ENCODE measurements around the gene RHOD. TPM values are rescaled to one million over a fixed set of nuclear protein-coding genes. Genes with fewer than 3 reads are reported as not detected.

The RHOD gene
- total RNA-seq, 1 experiment from 2014 or later: 24.7 TPM

DNA sequence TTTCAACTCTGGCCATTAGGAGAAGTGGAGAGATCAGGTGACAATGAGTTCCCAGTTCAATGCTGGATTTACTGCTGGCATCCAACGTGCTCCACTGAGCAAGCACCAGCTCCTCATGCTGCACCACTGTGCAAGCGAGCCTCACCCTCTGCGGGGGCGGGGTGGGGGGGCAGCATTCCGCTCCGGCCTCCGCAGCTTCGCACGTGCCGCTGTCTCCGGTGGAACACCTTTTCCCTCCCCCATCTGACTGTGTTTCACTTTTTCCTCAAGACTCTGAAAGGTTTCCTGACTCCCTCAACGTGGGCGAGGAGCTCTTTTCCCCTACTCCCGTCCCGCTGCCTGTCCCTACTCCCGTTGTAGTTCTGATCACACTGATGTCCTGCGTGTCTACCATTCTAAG is 835 bp upstream of the RHOD start:
- DNase-seq: no peak
- CTCF ChIA-PET: interaction anchor here (0.6 to 2.7 kb wide), 6 partner anchors 28 to 290 kb away, joined by 3 to 11 read pairs (median 5); partner anchors contain the start of gene KDM2A
- no peaks in the 10 kb centered on the region for H3K9me3 Mint-ChIP-seq (ENCODE audit: low read depth, unreplicated experiment)
- intact Hi-C loops (cut with micrococcal nuclease; ENCODE audit: unreplicated experiment): no loop called here
- H3K27me3 Mint-ChIP-seq (ENCODE audit: unreplicated experiment): no peaks in the 10 kb centered on the region
- TF ChIP-seq, protein P1, sequence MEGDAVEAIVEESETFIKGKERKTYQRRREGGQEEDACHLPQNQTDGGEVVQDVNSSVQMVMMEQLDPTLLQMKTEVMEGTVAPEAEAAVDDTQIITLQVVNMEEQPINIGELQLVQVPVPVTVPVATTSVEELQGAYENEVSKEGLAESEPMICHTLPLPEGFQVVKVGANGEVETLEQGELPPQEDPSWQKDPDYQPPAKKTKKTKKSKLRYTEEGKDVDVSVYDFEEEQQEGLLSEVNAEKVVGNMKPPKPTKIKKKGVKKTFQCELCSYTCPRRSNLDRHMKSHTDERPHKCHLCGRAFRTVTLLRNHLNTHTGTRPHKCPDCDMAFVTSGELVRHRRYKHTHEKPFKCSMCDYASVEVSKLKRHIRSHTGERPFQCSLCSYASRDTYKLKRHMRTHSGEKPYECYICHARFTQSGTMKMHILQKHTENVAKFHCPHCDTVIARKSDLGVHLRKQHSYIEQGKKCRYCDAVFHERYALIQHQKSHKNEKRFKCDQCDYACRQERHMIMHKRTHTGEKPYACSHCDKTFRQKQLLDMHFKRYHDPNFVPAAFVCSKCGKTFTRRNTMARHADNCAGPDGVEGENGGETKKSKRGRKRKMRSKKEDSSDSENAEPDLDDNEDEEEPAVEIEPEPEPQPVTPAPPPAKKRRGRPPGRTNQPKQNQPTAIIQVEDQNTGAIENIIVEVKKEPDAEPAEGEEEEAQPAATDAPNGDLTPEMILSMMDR (IDR thresholded peaks at IDR 0.05; ENCODE audit: unreplicated experiment): no peak
- H3K4me1 Mint-ChIP-seq (ENCODE audit: low read depth, unreplicated experiment): peaks cover 45% of the 10 kb centered on the region
- no TSS peak for BruUV-seq (replicated peaks)
- peak overlapping the region; percentile 74 for H3K4me3 Mint-ChIP-seq (ENCODE audit: low read depth, unreplicated experiment)
- H3K36me3 Mint-ChIP-seq (ENCODE audit: insufficient read depth, unreplicated experiment): peaks cover 40% of the 10 kb centered on the region
- H3K27ac Mint-ChIP-seq (ENCODE audit: unreplicated experiment): peak overlapping the region; percentile 80

DNA sequence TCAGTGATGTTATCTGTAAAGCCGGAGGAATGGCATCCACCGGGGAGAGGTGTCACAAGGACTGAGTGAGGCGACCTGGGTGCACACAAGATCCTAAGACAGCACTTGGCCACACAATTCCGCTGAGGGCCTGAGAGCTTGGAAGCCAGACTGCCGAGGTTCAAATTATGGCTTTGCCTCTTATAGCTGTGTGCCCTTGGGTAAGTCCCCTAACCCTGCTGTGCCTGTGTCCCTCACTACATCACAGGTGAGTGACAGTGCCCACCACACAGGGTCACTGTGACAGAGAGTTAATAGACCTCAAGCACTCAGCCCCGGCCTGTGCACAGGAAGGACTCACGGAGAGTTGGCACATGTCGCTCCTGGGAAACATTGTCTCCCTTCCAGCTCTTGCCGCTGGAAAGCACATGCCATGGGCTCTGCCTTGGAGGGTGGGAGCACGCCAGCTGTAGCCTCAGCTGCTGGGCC is 592 bp downstream of the RHOD start:
- Mint-ChIP-seq H3K4me1 (ENCODE audit: low read depth, unreplicated experiment) (peaks cover 51% of the 10 kb centered on the region), H3K9me3 (ENCODE audit: low read depth, unreplicated experiment) (no peaks in the 10 kb centered on the region), H3K27ac (ENCODE audit: unreplicated experiment) (no peak overlapping the region), H3K4me3 (ENCODE audit: low read depth, unreplicated experiment) (peak overlapping the region; percentile 74), H3K27me3 (ENCODE audit: unreplicated experiment) (no peaks in the 10 kb centered on the region), H3K36me3 (ENCODE audit: insufficient read depth, unreplicated experiment) (peaks cover 45% of the 10 kb centered on the region)
- DNase-seq: no peak
- no TSS peak for BruUV-seq (replicated peaks)
- TF ChIP-seq, protein P1 (IDR thresholded peaks at IDR 0.05; ENCODE audit: unreplicated experiment): no peak
- CTCF ChIA-PET: interaction anchor here (0.6 kb wide), 1 partner anchor 173 kb away, joined by 3 read pairs; no protein-coding TSS in a partner anchor
- intact Hi-C loops (cut with micrococcal nuclease; ENCODE audit: unreplicated experiment): no loop called here

DNA sequence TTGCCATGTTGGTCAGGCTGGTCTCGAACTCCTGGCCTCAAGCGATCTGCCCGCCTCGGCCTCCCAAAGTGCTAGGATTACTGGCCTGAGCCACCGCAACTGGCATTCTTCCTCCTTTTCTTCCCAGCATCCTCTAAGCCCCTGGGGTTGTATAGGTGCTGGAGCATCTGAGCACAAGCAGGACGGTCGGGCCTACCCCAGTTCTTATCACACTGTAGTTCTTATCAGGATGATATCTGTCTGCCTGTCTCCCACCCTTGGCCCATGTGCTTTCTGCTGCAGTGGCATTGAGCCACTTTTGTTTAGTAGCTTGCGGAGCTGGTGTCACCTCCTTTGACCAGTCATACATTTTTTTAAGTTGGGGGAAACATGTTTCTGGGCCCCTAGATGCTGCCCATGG is 1.9 kb downstream of the RHOD start:
- TF ChIP-seq, protein P1 (IDR thresholded peaks at IDR 0.05; ENCODE audit: unreplicated experiment): no peak
- no peaks in the 10 kb centered on the region for H3K27me3 Mint-ChIP-seq (ENCODE audit: unreplicated experiment)
- H3K36me3 Mint-ChIP-seq (ENCODE audit: insufficient read depth, unreplicated experiment): peaks cover 52% of the 10 kb centered on the region
- H3K9me3 Mint-ChIP-seq (ENCODE audit: low read depth, unreplicated experiment): no peaks in the 10 kb centered on the region
- H3K27ac Mint-ChIP-seq (ENCODE audit: unreplicated experiment): no peak overlapping the region
- CTCF ChIA-PET: no interaction called here
- peaks cover 55% of the 10 kb centered on the region for H3K4me1 Mint-ChIP-seq (ENCODE audit: low read depth, unreplicated experiment)
- TSS peak; percentile 34 for BruUV-seq (replicated peaks)
- DNase-seq: no peak
- intact Hi-C loops (cut with micrococcal nuclease; ENCODE audit: unreplicated experiment): no loop called here
- H3K4me3 Mint-ChIP-seq (ENCODE audit: low read depth, unreplicated experiment): no peak overlapping the region

DNA sequence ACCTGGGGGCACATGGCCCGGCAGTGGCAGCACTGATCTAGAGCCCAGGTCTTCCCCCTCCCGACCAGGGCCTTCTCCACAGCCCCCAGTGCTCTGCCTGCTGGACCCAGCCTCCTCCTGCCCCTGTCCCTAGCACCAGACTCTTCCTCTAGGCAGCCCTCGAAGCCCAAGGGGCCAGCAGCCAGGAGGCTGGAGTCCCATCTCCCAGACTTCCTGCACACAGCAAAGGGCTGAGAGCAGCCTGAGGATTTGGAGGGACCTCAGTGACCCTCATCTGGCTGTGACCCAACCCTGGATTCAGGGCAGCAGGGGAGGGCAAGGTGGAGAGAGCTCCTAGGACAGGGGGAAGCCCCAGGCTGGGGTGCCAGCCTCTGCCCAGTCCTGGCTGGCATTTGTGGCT is 3.0 kb downstream of the RHOD start:
- H3K4me3 Mint-ChIP-seq (ENCODE audit: low read depth, unreplicated experiment): no peak overlapping the region
- H3K9me3 Mint-ChIP-seq (ENCODE audit: low read depth, unreplicated experiment): no peaks in the 10 kb centered on the region
- peaks cover 43% of the 10 kb centered on the region for H3K4me1 Mint-ChIP-seq (ENCODE audit: low read depth, unreplicated experiment)
- no peak for DNase-seq
- peaks cover 42% of the 10 kb centered on the region for H3K36me3 Mint-ChIP-seq (ENCODE audit: insufficient read depth, unreplicated experiment)
- H3K27ac Mint-ChIP-seq (ENCODE audit: unreplicated experiment): no peak overlapping the region
- BruUV-seq (replicated peaks): no TSS peak
- H3K27me3 Mint-ChIP-seq (ENCODE audit: unreplicated experiment): no peaks in the 10 kb centered on the region
- TF ChIP-seq, protein P1 (IDR thresholded peaks at IDR 0.05; ENCODE audit: unreplicated experiment): no peak
- CTCF ChIA-PET: interaction anchor here (1.0 kb wide), 1 partner anchor 16 kb away, joined by 4 read pairs; no protein-coding TSS in a partner anchor
- intact Hi-C loops (cut with micrococcal nuclease; ENCODE audit: unreplicated experiment): no loop called here

Data from Calu3 (cell line).